Natural killer cell treated with Interleukin-12 subunit alpha and Interleukin-12 subunit beta and Interleukin-15 and Interleukin-18, amount 100 ng/mL, for 72 hours (primary cell): Measurements from ENCODE around the gene ESRP2. TPM values are rescaled to one million over a fixed set of nuclear protein-coding genes. Genes with fewer than 3 reads are reported as not detected.

ENCODE experiments used
- ATAC-seq, 2 donors: fragments of 150-1000 bp; cut with Tn5 transposase in 1 of 2; sonication (Bioruptor Pico), chemical (Tn5 transposase) in 1 of 2; 2 replicates each; pipeline ENCODE4 v1.10.0; 2021
- DNase-seq: peaks from one replicate; pipeline ENCODE4 v3.0.0; 2022; ENCODE audit warnings: low spot score
- H3K27ac Mint-ChIP-seq, 2 donors: 1 replicate in 1 of 2; 2 replicates in 1 of 2; pipeline ENCODE4 v1.8.0; 2022; ENCODE audit warnings: mixed read lengths in 2 of 2, mild to moderate bottlenecking in 1 of 2, moderate library complexity in 1 of 2
- H3K27me3 Mint-ChIP-seq, 2 donors: 1 replicate in 1 of 2; 2 replicates in 1 of 2; pipeline ENCODE4 v1.8.0; 2022; ENCODE audit warnings: mixed read lengths in 2 of 2
- H3K36me3 Mint-ChIP-seq: one replicate; pipeline ENCODE4 v1.8.0; 2022; ENCODE audit warnings: mixed read lengths
- H3K4me1 Mint-ChIP-seq, 2 donors: 1 replicate in 1 of 2; 2 replicates in 1 of 2; pipeline ENCODE4 v1.8.0; 2022; ENCODE audit warnings: low read depth in 2 of 2, mixed read lengths in 2 of 2, mild to moderate bottlenecking in 1 of 2
- H3K4me3 Mint-ChIP-seq: one replicate; pipeline ENCODE4 v1.8.0; 2022; ENCODE audit warnings: mixed read lengths
- H3K9me3 Mint-ChIP-seq: 2 replicates; pipeline ENCODE4 v1.8.0; 2022; ENCODE audit warnings: mixed read lengths
- total RNA-seq, 2 donors: library from RNA; stranded (reverse); gene quantifications; one replicate each; pipeline ENCODE4 v1.2.3, GENCODE V29; 2022

Gene ESRP2
- total RNA-seq, 2 donors from 2014 or later, result 0.12 TPM; not detected in 1

DNA sequence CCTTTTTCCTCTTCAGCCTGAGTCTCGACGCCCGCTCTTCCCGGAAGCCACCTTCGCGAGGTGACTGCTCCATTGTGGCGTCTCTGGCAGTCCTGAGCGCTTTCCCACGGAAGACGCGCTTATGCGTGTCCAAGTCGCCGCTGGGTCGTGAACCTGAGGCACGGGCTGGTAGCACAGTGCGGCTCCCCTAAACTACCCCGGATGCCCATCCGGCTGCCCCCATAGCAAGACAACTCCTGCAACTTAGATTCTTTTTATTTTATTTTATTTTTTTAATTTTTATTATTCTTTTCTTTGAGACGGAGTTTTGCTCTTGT lies 2.1 kb upstream of the ESRP2 start:
- Mint-ChIP-seq H3K4me1 (peaks cover 26 to 27% of the 10 kb centered on the region in 2 donors), H3K4me3 (peak overlapping the region; percentile 90), H3K36me3 (no peaks in the 10 kb centered on the region), H3K27ac (peak overlapping the region; percentile 63 to 84), H3K9me3 (no peaks in the 10 kb centered on the region), H3K27me3 (no peaks in the 10 kb centered on the region)
- DNase-seq, result no peak
- ATAC-seq, result peak in 1 of 2 donors; percentile 22

DNA sequence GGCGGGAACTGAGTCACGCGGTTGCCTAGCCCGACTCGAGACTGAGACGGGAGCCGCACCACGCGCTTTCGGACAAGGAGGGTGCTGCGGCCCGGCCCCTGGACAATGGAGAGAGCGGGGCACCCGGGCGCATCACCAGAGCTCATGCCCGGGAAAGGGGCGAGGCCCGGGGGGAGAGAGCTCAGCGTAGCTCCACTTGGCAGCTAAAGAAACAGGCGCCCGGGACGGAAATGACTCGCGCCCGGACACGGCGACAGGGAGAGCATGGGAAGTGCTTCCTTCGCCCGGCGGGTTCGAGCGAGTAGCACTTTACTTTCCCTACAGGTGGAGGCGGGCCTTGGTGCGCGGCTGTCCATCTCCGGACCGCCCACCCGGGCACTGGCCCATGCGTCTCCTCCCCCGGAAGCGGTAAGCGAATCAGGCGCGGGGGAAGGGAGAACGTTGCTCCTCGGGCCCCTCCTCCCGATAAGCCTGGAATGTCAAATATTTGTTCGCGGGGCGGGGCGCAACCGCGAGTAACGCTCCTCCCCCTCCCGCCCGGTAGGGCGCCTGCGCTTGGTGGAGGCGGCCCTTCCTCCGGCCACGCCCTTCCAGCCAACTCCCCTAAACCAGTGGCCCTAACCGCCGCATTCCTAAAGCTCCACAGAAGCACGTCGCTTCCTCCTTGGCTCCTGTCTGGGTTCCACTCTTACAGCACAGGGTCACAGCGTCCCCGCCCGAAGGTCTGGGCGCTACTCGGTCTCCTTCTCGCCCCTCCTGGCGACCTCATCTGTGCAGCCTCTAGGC lies 1.5 kb upstream of the ESRP2 start:
- peak overlapping the region; percentile 63 to 84 for H3K27ac Mint-ChIP-seq

DNA sequence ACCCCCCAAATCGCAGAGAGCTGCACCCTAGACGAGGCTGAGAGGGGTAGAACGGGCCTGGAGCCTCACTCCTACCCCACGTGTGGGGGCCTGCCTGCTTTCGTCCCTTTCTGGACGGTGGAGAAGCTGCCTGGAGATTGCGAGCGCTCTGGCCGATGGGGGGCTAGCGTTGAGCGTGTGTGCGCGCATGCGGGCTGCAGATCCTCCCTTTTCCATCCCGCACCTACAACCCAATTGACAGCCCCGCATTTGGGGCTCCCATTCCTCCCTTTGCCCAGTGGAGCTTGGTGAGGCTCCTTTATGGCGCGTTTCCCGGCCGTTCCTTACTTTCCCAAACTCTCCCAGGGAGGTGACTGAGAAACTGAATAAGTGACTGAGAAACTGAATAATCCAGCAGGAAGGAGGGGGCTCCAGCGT lies 907 bp upstream of the ESRP2 start:
- Mint-ChIP-seq H3K27me3 (no peaks in the 10 kb centered on the region), H3K27ac (peak overlapping the region; percentile 63 to 84), H3K9me3 (no peaks in the 10 kb centered on the region), H3K4me3 (peak overlapping the region; percentile 90), H3K36me3 (no peaks in the 10 kb centered on the region), H3K4me1 (peaks cover 26 to 27% of the 10 kb centered on the region in 2 donors)
- no peak for ATAC-seq
- DNase-seq, result no peak

More for the DNA sequence above, 1.5 kb upstream of the ESRP2 start:
- DNase-seq (peak; percentile 97), ATAC-seq (peak; percentile 93 to 95)
- Mint-ChIP-seq H3K36me3 (no peaks in the 10 kb centered on the region), H3K9me3 (no peaks in the 10 kb centered on the region), H3K27me3 (no peaks in the 10 kb centered on the region), H3K4me3 (peak overlapping the region; percentile 90), H3K4me1 (peaks cover 26 to 27% of the 10 kb centered on the region in 2 donors)

DNA sequence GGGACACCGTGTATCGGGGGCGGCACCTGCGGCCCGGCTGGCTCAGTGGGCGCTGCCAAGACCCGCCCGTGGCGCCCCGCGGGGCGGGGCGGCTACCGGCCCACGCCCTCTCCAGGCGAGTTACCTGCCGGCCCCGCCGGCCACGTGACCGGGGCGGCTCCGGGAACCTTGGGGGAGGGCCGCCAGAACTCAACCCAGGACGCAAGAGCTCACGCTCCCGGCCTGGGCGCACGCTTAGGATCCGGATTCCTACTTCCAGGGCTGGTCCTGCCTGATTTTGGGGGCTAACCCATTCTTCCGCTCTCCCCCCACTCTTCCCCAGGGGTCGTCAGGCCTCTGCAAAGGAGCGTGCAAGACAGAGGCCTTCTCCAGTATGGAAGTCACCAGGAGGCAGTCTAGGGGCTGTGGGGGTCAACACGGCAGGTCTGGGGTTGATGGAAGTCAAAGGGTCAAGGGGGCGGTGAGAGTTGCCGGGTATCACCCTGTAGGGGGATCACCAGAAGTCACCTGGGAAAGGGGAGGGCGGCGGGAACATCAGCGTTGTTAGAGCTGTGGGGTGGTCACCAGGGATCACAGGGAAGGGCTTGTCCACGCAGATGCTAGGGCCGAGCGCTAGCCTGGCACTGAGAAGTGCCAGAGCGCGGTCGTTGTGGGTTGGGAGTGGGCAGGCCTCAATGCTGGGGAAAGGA lies 354 bp upstream of the ESRP2 start:
- H3K27me3 Mint-ChIP-seq, result no peaks in the 10 kb centered on the region
- peaks cover 26 to 27% of the 10 kb centered on the region in 2 donors for H3K4me1 Mint-ChIP-seq
- no peak for ATAC-seq
- no peak for DNase-seq
- H3K36me3 Mint-ChIP-seq, result no peaks in the 10 kb centered on the region
- peak overlapping the region; percentile 90 for H3K4me3 Mint-ChIP-seq
- peak overlapping the region; percentile 63 to 84 for H3K27ac Mint-ChIP-seq
- no peaks in the 10 kb centered on the region for H3K9me3 Mint-ChIP-seq

GRCh38 chr16:68235108-68235886 lies 630 bp downstream of the ESRP2 start:
- H3K36me3 Mint-ChIP-seq, result no peaks in the 10 kb centered on the region
- peak overlapping the region; percentile 31 for H3K4me3 Mint-ChIP-seq
- no peaks in the 10 kb centered on the region for H3K9me3 Mint-ChIP-seq
- no peak for ATAC-seq
- peaks cover 26 to 27% of the 10 kb centered on the region in 2 donors for H3K4me1 Mint-ChIP-seq
- H3K27me3 Mint-ChIP-seq, result no peaks in the 10 kb centered on the region
- H3K27ac Mint-ChIP-seq, result peak overlapping the region in 1 of 2 donors; percentile 34
- no peak for DNase-seq

- Mint-ChIP-seq H3K9me3 (no peaks in the 10 kb centered on the region), H3K4me1 (peaks cover 26% of the 10 kb centered on the region in 2 donors), H3K4me3 (peak overlapping the region; percentile 31), H3K27me3 (no peaks in the 10 kb centered on the region), H3K36me3 (no peaks in the 10 kb centered on the region), H3K27ac (peak overlapping the region in 1 of 2 donors; percentile 34)
- DNase-seq, result no peak
- no peak for ATAC-seq
Observed at GRCh38 chr16:68234188-68235107, 1.5 kb downstream of the ESRP2 start.

DNA sequence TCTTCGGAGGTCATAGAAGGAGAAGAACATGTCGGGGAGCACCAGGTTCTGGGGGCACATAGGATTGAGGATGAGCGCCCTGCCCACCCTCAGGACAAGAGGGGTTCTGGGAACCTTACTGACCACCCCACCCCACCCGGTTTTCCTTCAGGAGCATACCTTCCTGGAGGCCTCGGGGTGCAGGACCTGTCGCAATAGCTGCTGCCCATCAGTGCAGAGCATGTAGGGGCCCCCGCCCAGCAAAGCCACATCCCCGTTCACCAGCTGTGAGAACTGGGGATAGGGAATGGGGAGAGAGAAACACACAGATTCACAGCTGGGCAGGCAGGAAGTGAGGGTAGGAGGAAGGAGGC lies 2.1 kb downstream of the ESRP2 start:
- no peak overlapping the region for H3K4me3 Mint-ChIP-seq
- ATAC-seq (no peak), DNase-seq (no peak)
- no peaks in the 10 kb centered on the region for H3K36me3 Mint-ChIP-seq
- peak overlapping the region in 1 of 2 donors; percentile 2 for H3K27ac Mint-ChIP-seq
- H3K4me1 Mint-ChIP-seq, result peaks cover 26 to 30% of the 10 kb centered on the region in 2 donors
- no peaks in the 10 kb centered on the region for H3K27me3 Mint-ChIP-seq
- no peaks in the 10 kb centered on the region for H3K9me3 Mint-ChIP-seq

DNA sequence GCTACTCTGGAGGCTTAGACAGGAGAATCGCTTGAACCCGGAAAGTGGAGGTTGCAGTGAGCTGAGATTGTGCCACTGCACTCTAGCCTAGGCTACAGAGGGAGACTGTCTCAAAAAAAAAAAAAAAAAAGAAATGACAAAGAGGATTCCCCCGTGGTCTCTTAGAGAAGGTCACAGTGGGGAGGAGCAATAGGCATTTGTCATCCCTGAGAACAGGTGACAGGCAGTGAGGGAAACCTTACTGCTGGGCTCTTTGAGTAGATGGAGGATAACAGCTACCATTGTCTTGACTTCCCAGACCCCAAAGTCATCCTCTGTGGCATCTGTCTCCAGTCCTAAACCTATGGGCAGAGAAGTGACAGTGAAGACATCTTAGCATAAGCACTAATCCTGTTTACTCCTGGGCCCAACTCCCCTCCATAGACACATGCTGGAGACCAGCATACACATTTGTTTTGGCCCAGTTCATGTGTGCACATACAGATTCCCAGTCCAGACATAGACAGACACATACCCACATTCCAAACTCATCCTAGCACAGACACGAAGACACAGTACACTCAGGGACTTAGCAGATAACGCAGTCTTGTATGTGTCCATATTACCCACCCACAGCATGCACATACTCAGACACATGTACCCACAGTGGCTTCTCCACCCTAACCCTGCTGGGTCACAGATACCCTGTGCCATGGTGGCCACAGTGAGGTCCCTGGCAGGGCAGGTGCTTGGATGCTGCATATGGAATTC lies 2.7 kb downstream of the ESRP2 start:
- Mint-ChIP-seq H3K9me3 (no peaks in the 10 kb centered on the region), H3K4me1 (peaks cover 26 to 31% of the 10 kb centered on the region in 2 donors), H3K27me3 (no peaks in the 10 kb centered on the region), H3K36me3 (no peaks in the 10 kb centered on the region), H3K27ac (peak overlapping the region in 1 of 2 donors; percentile 2), H3K4me3 (no peak overlapping the region)
- ATAC-seq (no peak), DNase-seq (no peak)

GRCh38 chr16:68232335-68232734 lies 3.6 kb downstream of the ESRP2 start:
- ATAC-seq (no peak), DNase-seq (no peak)
- no peak overlapping the region for H3K27ac Mint-ChIP-seq
- peaks cover 28 to 31% of the 10 kb centered on the region in 2 donors for H3K4me1 Mint-ChIP-seq
- no peaks in the 10 kb centered on the region for H3K36me3 Mint-ChIP-seq
- no peaks in the 10 kb centered on the region for H3K9me3 Mint-ChIP-seq
- no peak overlapping the region for H3K4me3 Mint-ChIP-seq
- H3K27me3 Mint-ChIP-seq, result no peaks in the 10 kb centered on the region

DNA sequence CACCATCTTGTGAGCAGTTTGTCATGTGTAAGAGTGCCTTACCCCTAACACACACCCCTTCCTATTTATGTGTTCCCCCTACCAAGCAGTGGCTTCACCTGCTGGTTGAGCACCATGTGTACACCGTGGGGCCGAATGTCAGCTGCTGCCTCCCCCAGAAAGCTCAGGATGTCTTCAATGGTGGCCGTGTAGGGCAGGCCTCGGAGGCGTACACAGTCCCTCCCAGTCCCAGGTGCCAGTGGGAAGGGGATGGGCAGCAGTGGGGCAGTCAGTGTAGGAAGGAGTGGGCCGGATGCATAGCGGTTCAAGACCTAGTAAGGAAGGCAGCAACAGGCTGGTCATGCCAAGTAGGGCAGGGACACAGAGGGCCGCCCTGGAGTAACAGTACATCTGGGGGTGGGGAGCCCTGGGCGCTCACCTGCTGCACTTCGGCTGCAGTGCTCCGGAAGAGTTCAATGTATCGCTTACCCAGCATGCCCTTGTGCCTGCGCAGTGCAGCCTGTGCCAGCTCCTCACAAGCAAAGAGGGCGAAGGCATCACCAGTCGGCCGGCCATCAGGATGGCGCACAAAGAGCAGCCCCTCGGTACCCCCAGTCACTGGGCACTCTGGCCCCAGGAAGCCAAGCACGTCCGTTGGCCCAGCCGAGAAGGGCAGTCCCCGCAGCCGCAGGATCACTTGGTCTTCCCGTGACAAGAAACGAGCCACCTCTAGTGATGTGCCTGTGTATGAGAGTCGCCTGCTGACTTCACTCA lies 4.4 kb downstream of the ESRP2 start:
- no peak for DNase-seq

GRCh38 chr16:68230956-68231355 lies 5.0 kb downstream of the ESRP2 start:
- H3K27ac Mint-ChIP-seq, result peak overlapping the region in 1 of 2 donors; percentile 8
- H3K4me3 Mint-ChIP-seq, result no peak overlapping the region

More for the DNA sequence above, 4.4 kb downstream of the ESRP2 start:
- peaks cover 26 to 31% of the 10 kb centered on the region in 2 donors for H3K4me1 Mint-ChIP-seq
- no peak overlapping the region for H3K4me3 Mint-ChIP-seq
- no peaks in the 10 kb centered on the region for H3K36me3 Mint-ChIP-seq
- no peak overlapping the region for H3K27ac Mint-ChIP-seq
- H3K27me3 Mint-ChIP-seq, result no peaks in the 10 kb centered on the region
- ATAC-seq, result no peak
- no peaks in the 10 kb centered on the region for H3K9me3 Mint-ChIP-seq

GRCh38 chr16:68230176-68230571 lies 5.8 kb downstream of the ESRP2 start:
- ATAC-seq (no peak), DNase-seq (no peak)
- peaks cover 23 to 27% of the 10 kb centered on the region in 2 donors for H3K4me1 Mint-ChIP-seq
- no peaks in the 10 kb centered on the region for H3K36me3 Mint-ChIP-seq
- no peak overlapping the region for H3K4me3 Mint-ChIP-seq
- no peak overlapping the region for H3K27ac Mint-ChIP-seq
- no peaks in the 10 kb centered on the region for H3K27me3 Mint-ChIP-seq
- H3K9me3 Mint-ChIP-seq, result no peaks in the 10 kb centered on the region

More at GRCh38 chr16:68230956-68231355, 5.0 kb downstream of the ESRP2 start:
- ATAC-seq (no peak), DNase-seq (no peak)
- Mint-ChIP-seq H3K9me3 (no peaks in the 10 kb centered on the region), H3K36me3 (no peaks in the 10 kb centered on the region), H3K4me1 (peaks cover 23 to 27% of the 10 kb centered on the region in 2 donors), H3K27me3 (no peaks in the 10 kb centered on the region)
